SK-N-MC (cell line): Measurements from ENCODE around the gene EMP3.

Experiments
- EZH2 ChIP-seq: fragments of 200-600 bp; sonication (generic); IDR thresholded peaks from one replicate; pipeline ENCODE4 v1.6.1; 2017; ENCODE audit warnings: antibody characterized with exemption
- FOXP2 ChIP-seq: optimal IDR thresholded peaks from 2 replicates; pipeline ENCODE3; 2011; ENCODE audit warnings: mild to moderate bottlenecking, moderate library complexity; ENCODE audit not compliant: insufficient read depth; ENCODE audit errors: extremely low read length, control extremely low read depth
- POLR2AphosphoS5 ChIP-seq: IDR thresholded peaks from 2 replicates; pipeline ENCODE4 v1.6.1; 2012; ENCODE audit warnings: mild to moderate bottlenecking, low read depth, low read length, borderline replicate concordance

- TF ChIP-seq POLR2AphosphoS5 (no peak), EZH2 (no peak), FOXP2 (no peak)
Measured at GRCh38 chr19:48283908-48284307, 41.4 kb upstream of the EMP3 start.
